ENCODE results near the gene TNPO2. TPM values are rescaled to one million over a fixed set of nuclear protein-coding genes. Genes with fewer than 3 reads are reported as not detected.
"Not testable (repeated sequence)": the region's sequence is repeated elsewhere in the genome, so short reads cannot be mapped to it uniquely, and the experiment has no call there.

The TNPO2 gene
- total RNA-seq, 4 donors from 2014 or later: 25.5 to 57.8 (median 43.5) TPM

DNA sequence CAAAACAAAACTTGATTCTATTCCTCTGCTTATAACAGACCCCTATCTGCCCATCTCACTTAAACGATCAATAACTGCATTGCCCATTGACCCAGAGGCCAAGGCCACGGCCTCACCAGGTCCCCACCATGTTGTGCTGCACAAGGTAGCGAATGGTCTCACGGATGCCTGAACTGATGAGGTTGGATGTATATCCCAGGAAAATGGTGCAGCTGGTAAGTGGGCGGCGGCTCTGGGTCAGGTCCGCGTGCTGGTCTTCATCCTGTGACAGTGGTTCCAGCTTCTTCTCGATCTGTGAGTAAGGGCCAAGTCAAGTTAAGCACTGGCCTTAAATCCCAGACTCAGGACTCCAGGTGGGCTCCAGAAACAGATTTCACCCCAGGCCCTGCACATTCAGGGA, 43.7 kb downstream of the TNPO2 start:
- 90 to 92% methylated on average over 8 to 9 of the region's 9 CpGs for WGBS, 2 donors
- intact Hi-C loops (cut with DNase I): no loop called here
- TF ChIP-seq CTCF (IDR thresholded peaks at IDR 0.05) (no peak), POLR2A (IDR thresholded peaks at IDR 0.05) (no peak)
- DNase-seq: no peak
- Histone ChIP-seq H3K27me3 (no peaks in the 10 kb centered on the region), H3K9me3 (no peaks in the 10 kb centered on the region), H3K27ac (no peak overlapping the region), H3K4me3 (no peak overlapping the region), H3K36me3 (peaks cover 33 to 53% (median 35%) of the 10 kb centered on the region in 3 donors), H3K4me1 (peaks cover 0 to 33% (median 21%) of the 10 kb centered on the region in 3 donors)

GRCh38 chr19:12678039-12678438, 45.7 kb downstream of the TNPO2 start:
- 84 to 94% methylated on average over 3 to 4 of the region's 5 CpGs for WGBS, 2 donors

GRCh38 chr19:12676928-12677327, 46.8 kb downstream of the TNPO2 start:
- Histone ChIP-seq H3K4me1 (peaks cover 0 to 28% (median 18%) of the 10 kb centered on the region in 3 donors), H3K4me3 (no peak overlapping the region), H3K27me3 (no peaks in the 10 kb centered on the region), H3K36me3 (peaks cover 40 to 84% (median 62%) of the 10 kb centered on the region in 3 donors), H3K27ac (no peak overlapping the region), H3K9me3 (no peaks in the 10 kb centered on the region)
- TF ChIP-seq POLR2A (IDR thresholded peaks at IDR 0.05): no peak
- TF ChIP-seq CTCF (IDR thresholded peaks at IDR 0.05): no peak
- WGBS, 2 donors: 92 to 95% methylated on average over 6 of the region's 12 CpGs
- intact Hi-C loops (cut with DNase I): no loop called here
- DNase-seq: no peak

More at GRCh38 chr19:12678039-12678438, 45.7 kb downstream of the TNPO2 start:
- DNase-seq; H3K27ac ChIP-seq; H3K27me3 ChIP-seq; H3K4me3 ChIP-seq; intact Hi-C loops (cut with DNase I); H3K9me3 ChIP-seq: not testable (repeated sequence)
- peaks cover 0 to 33% (median 21%) of the 10 kb centered on the region in 3 donors for H3K4me1 ChIP-seq
- peaks cover 40 to 73% (median 55%) of the 10 kb centered on the region in 3 donors for H3K36me3 ChIP-seq

- no peak overlapping the region for H3K27ac ChIP-seq
- TF ChIP-seq CTCF (IDR thresholded peaks at IDR 0.05) (peak; percentile 63 to 87 (median 79)), POLR2A (IDR thresholded peaks at IDR 0.05) (no peak)
- WGBS, 2 donors: 13 to 39% methylated on average over 3 to 4 of the region's 4 CpGs
These were observed 47.3 kb downstream of the TNPO2 start for GRCh38 chr19:12676384-12676792.

GRCh38 chr19:12675940-12676339, 47.8 kb downstream of the TNPO2 start:
- intact Hi-C loops (cut with DNase I): no loop called here
- Histone ChIP-seq H3K27ac (no peak overlapping the region), H3K9me3 (no peaks in the 10 kb centered on the region), H3K36me3 (peaks cover 40 to 88% (median 62%) of the 10 kb centered on the region in 3 donors), H3K4me1 (peaks cover 0 to 28% (median 18%) of the 10 kb centered on the region in 3 donors), H3K4me3 (no peak overlapping the region), H3K27me3 (no peaks in the 10 kb centered on the region)
- DNase-seq: no peak
- no peak for TF ChIP-seq CTCF (IDR thresholded peaks at IDR 0.05)
- no peak for TF ChIP-seq POLR2A (IDR thresholded peaks at IDR 0.05)
- 90% methylated on average over 3 of the region's 15 CpGs; no CpG with 5 or more reads in 1 of the 2 donors for WGBS, 2 donors

More at GRCh38 chr19:12676384-12676792, 47.3 kb downstream of the TNPO2 start:
- Histone ChIP-seq H3K9me3 (no peaks in the 10 kb centered on the region), H3K4me1 (peaks cover 0 to 27% (median 18%) of the 10 kb centered on the region in 3 donors), H3K36me3 (peaks cover 40 to 88% (median 62%) of the 10 kb centered on the region in 3 donors), H3K27me3 (no peaks in the 10 kb centered on the region), H3K4me3 (no peak overlapping the region)
- intact Hi-C loops (cut with DNase I): no loop called here
- no peak for DNase-seq

GRCh38 chr19:12675399-12675798, 48.3 kb downstream of the TNPO2 start:
- Histone ChIP-seq H3K36me3 (peaks cover 40 to 88% (median 62%) of the 10 kb centered on the region in 3 donors), H3K4me3 (no peak overlapping the region), H3K9me3 (no peaks in the 10 kb centered on the region), H3K4me1 (peaks cover 5 to 28% (median 18%) of the 10 kb centered on the region in 3 donors), H3K27me3 (no peaks in the 10 kb centered on the region), H3K27ac (no peak overlapping the region)
- no peak for DNase-seq
- no peak for TF ChIP-seq CTCF (IDR thresholded peaks at IDR 0.05)
- TF ChIP-seq POLR2A (IDR thresholded peaks at IDR 0.05): no peak
- intact Hi-C loops (cut with DNase I): no loop called here
- 81 to 94% methylated on average over 3 of the region's 10 CpGs for WGBS, 2 donors

All from esophagus squamous epithelium (tissue), 5 donors.